ENCODE data around the gene RAB10.

- no peak for TF ChIP-seq CTCF (IDR thresholded peaks at IDR 0.05)
- no peak for TF ChIP-seq POLR2AphosphoS5 (IDR thresholded peaks at IDR 0.05)
- TF ChIP-seq POLR2A (IDR thresholded peaks at IDR 0.05) = no peak
Observed at GRCh38 chr2:26150243-26150642, 116.4 kb downstream of the RAB10 start.
